ENCODE results near the gene SCUBE3.

SCUBE3 gene

GRCh38 chr6:35259948-35260590, 46.3 kb downstream of the SCUBE3 start:
- H3K27ac Mint-ChIP-seq = peak overlapping the region; percentile 93 to 96
- H3K4me1 Mint-ChIP-seq = peaks cover 54% of the 10 kb centered on the region
- DNase-seq (peak; percentile 68 to 80), ATAC-seq (peak; percentile 73)
- H3K27me3 Mint-ChIP-seq = no peaks in the 10 kb centered on the region
- peak overlapping the region; percentile 90 to 99 for H3K4me3 Mint-ChIP-seq
- H3K9me3 Mint-ChIP-seq = no peaks in the 10 kb centered on the region

- no peaks in the 10 kb centered on the region for H3K9me3 Mint-ChIP-seq
- ATAC-seq = no peak
- H3K4me1 Mint-ChIP-seq = peaks cover 60% of the 10 kb centered on the region
- DNase-seq = no peak
- H3K4me3 Mint-ChIP-seq = peak overlapping the region; percentile 90 to 99
- H3K27me3 Mint-ChIP-seq = no peaks in the 10 kb centered on the region
- peak overlapping the region; percentile 93 to 96 for H3K27ac Mint-ChIP-seq
These were observed 47.1 kb downstream of the SCUBE3 start for GRCh38 chr6:35260591-35261570.

DNA sequence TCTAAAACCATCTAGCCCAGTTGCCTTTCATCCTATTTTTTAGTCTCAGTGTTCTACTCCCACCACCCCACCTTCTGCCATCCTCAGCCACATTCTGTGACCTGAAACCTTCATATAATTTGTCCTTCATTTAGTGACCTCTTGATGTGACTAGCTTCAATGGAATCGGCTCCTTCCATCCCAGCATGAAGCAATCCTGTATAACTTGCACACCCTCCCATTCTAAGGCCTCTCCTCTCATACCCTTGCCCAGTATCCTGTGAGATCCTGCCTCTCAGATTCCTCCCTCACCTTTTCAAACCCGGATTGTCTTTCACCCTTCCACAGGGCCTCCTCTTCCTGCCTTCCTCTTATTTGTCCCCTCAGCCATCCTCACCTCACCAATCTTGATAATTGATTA, 48.8 kb downstream of the SCUBE3 start:
- DNase-seq (no peak), ATAC-seq (no peak)
- H3K27me3 Mint-ChIP-seq = no peaks in the 10 kb centered on the region
- H3K4me3 Mint-ChIP-seq = no peak overlapping the region
- no peaks in the 10 kb centered on the region for H3K9me3 Mint-ChIP-seq
- peaks cover 63% of the 10 kb centered on the region for H3K4me1 Mint-ChIP-seq
- no peak overlapping the region for H3K27ac Mint-ChIP-seq

DNA sequence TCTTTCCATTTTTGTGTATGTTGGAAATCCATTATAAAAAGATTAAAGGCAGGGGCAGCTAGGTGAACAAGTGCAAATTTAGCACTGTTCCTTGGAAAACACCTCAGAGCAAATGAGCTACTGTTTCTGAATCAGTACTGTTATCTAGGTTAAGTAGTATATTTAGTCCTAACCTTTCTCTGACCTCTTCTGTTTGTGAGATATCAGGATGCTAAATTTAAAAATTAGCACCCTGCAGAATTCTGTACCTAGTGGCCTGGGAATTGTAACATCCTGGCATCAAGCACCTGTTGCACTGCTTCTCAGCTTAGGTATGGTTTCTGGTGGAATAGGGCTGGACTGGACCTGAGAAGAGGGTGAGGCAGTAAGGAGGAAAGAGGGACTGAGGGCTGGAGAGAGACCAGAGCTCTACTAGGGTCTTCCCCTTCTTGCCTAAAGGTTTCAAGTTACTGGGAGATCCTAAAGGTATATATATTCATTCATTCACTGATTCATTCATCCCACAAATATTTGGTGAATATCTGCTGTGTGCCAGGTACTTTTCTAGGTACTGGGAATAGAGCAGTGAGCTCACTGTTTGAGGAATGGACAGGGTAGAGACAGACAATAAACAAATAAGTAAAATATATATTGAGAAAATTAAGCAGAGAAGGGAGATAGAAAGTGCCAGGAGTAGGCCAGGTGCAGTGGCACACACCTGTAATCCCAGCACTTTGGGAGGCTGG, 51.0 kb downstream of the SCUBE3 start:
- H3K4me3 Mint-ChIP-seq = no peak overlapping the region
- no peaks in the 10 kb centered on the region for H3K9me3 Mint-ChIP-seq
- H3K27me3 Mint-ChIP-seq = no peaks in the 10 kb centered on the region
- no peak for DNase-seq
- H3K27ac Mint-ChIP-seq = no peak overlapping the region
- no peak for ATAC-seq
- H3K4me1 Mint-ChIP-seq = peaks cover 56% of the 10 kb centered on the region

DNA sequence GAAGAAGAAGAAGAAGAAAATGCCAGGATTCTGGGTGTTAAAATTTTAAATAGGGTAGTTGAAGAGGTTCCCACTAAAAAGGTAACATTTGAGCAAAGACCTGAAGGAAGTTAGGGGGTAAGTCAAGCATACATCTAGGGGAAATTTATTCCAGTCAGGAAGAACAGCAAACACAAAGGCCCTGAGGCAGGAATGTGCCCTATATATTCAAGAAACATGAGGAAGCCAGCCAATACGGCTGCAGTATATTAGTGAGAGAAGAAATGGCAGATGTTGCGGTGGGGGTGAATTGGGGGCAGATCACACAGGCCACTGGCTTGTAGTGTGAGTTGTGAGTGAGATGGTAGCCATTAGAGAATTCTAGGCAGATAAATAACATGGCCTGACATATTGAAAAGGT, 51.8 kb downstream of the SCUBE3 start:
- no peak overlapping the region for H3K27ac Mint-ChIP-seq
- no peaks in the 10 kb centered on the region for H3K9me3 Mint-ChIP-seq
- no peak overlapping the region for H3K4me3 Mint-ChIP-seq
- peaks cover 50% of the 10 kb centered on the region for H3K4me1 Mint-ChIP-seq
- no peaks in the 10 kb centered on the region for H3K27me3 Mint-ChIP-seq
- DNase-seq (no peak), ATAC-seq (no peak)

- peaks cover 31% of the 10 kb centered on the region for H3K4me1 Mint-ChIP-seq
These were observed 53.7 kb downstream of the SCUBE3 start for GRCh38 chr6:35267446-35267845.

GRCh38 chr6:35267897-35268296, 54.1 kb downstream of the SCUBE3 start:
- DNase-seq = no peak
- peaks cover 27% of the 10 kb centered on the region for H3K4me1 Mint-ChIP-seq
- no peak for ATAC-seq
- H3K9me3 Mint-ChIP-seq = no peaks in the 10 kb centered on the region
- no peaks in the 10 kb centered on the region for H3K27me3 Mint-ChIP-seq
- H3K4me3 Mint-ChIP-seq = no peak overlapping the region
- H3K27ac Mint-ChIP-seq = no peak overlapping the region

More at GRCh38 chr6:35267446-35267845, 53.7 kb downstream of the SCUBE3 start:
- ATAC-seq = no peak
- Mint-ChIP-seq H3K4me3 (no peak overlapping the region), H3K27me3 (no peaks in the 10 kb centered on the region), H3K27ac (no peak overlapping the region), H3K9me3 (no peaks in the 10 kb centered on the region)
- no peak for DNase-seq

DNA sequence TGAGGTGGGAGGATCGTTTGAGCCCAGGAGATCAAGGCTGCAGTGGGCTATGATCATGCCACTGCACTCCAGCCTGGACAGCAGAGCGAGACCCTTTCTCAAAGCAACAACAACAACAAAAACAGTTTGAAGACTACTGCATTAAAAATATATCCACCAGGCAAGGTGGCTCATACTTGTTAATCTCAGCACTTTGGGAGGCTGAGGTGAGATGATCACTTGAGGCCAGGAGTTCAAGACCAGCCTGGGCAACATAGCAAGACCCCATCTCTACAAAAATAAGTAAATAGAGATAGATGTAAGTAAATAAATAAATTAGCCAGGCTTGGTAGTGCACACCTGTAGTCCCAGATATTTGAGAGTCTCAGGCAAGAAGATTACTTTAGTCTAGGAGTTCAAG, 58.2 kb downstream of the SCUBE3 start:
- no peak overlapping the region for H3K4me3 Mint-ChIP-seq
- ATAC-seq (no peak), DNase-seq (no peak)
- H3K4me1 Mint-ChIP-seq = peaks cover 16% of the 10 kb centered on the region
- no peaks in the 10 kb centered on the region for H3K9me3 Mint-ChIP-seq
- no peak overlapping the region for H3K27ac Mint-ChIP-seq
- no peaks in the 10 kb centered on the region for H3K27me3 Mint-ChIP-seq

DNA sequence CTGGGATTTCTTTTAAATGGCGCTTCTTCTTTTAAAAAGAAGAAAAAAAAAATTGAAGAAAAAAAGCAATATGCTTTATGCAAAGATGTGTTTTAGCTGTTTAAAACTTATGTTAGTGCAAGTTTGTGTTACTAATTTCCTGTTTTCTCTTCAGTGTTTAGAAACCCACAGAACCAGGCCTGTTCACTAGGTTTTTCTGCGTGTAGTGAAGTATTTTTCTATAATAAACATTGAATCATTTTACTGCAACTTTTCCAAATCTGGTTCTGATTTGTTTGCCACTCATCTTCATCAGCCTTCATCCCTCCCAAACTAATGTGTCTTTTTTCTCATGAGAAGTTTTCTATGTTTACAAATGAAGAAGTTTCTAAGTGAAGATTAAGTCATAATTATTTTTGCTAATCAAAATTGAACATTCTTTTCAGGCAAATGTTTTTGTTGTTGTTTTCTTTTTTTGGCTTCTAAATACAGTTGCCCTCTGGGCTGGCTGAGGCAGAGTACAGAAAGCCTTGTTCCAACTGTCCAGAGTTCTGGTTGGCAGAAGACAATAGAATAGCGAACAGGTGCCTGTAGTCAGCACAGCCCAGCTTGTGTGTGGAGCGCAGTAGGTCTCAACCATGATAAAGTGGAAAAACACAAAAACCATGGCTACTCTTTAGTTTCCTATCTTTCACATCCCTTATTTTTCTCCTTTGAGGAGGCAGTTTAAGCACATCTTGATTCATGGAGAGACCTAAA, 60.2 kb downstream of the SCUBE3 start:
- Mint-ChIP-seq H3K9me3 (no peaks in the 10 kb centered on the region), H3K4me1 (peaks cover 11% of the 10 kb centered on the region), H3K27me3 (no peaks in the 10 kb centered on the region), H3K27ac (no peak overlapping the region), H3K4me3 (no peak overlapping the region)
- ATAC-seq (no peak), DNase-seq (no peak)

- H3K4me1 Mint-ChIP-seq = peaks cover 11% of the 10 kb centered on the region
- H3K27ac Mint-ChIP-seq = no peak overlapping the region
- H3K9me3 Mint-ChIP-seq = no peaks in the 10 kb centered on the region
- no peak for ATAC-seq
- no peak overlapping the region for H3K4me3 Mint-ChIP-seq
- DNase-seq = no peak
- no peaks in the 10 kb centered on the region for H3K27me3 Mint-ChIP-seq
These were observed 62.0 kb downstream of the SCUBE3 start for GRCh38 chr6:35275744-35276260.

- Mint-ChIP-seq H3K27me3 (no peaks in the 10 kb centered on the region), H3K4me3 (no peak overlapping the region), H3K27ac (no peak overlapping the region), H3K4me1 (peaks cover 11% of the 10 kb centered on the region), H3K9me3 (no peaks in the 10 kb centered on the region)
- ATAC-seq (no peak), DNase-seq (no peak)
These were observed 65.0 kb downstream of the SCUBE3 start for GRCh38 chr6:35278708-35279107.

DNA sequence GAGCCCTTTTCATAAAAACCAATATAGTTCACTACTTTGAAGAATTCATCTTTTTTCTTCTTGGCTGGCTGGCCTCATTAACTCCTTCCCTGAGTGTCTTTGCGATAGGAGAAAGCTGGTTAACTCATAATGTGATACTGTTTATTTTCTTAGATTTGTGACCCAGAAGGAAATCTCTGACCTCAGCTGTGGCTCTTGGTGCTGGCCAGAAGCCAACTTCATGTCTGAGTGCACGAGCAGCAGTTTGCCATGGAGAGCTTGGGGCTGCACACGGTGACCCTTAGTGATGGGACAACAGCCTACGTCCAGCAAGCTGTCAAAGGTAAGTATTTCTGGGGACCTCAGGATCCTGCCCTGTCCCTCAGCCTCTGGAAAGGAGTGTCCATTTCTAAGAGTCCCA, 67.1 kb downstream of the SCUBE3 start:
- no peaks in the 10 kb centered on the region for H3K9me3 Mint-ChIP-seq
- H3K4me3 Mint-ChIP-seq = no peak overlapping the region

DNA sequence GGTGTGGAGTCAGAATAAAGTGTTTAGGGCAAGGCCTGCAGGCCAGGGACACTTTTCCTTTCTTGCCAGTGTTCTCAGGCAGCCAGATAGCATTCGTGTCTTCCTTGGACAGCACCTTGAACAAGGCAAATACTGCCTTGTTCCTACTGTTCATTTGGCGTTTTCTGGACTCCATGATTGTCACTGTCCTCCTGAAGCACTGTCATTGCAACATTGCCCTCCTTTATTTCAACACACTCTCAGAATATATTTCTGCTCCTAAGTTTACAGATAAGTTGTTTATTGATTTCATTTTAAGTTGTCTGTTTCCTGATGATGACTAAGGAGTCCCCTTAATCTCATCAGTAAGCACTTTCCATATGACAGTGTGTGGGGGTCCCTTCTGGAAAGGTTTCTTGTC, 68.7 kb downstream of the SCUBE3 start:
- H3K27ac Mint-ChIP-seq = no peak overlapping the region
- H3K27me3 Mint-ChIP-seq = no peaks in the 10 kb centered on the region
- ATAC-seq = no peak
- no peaks in the 10 kb centered on the region for H3K9me3 Mint-ChIP-seq
- no peak overlapping the region for H3K4me3 Mint-ChIP-seq
- DNase-seq = no peak
- no peaks in the 10 kb centered on the region for H3K4me1 Mint-ChIP-seq

More for the DNA sequence above, 67.1 kb downstream of the SCUBE3 start:
- no peak overlapping the region for H3K27ac Mint-ChIP-seq
- no peaks in the 10 kb centered on the region for H3K4me1 Mint-ChIP-seq
- no peak for ATAC-seq
- no peaks in the 10 kb centered on the region for H3K27me3 Mint-ChIP-seq
- DNase-seq = no peak

DNA sequence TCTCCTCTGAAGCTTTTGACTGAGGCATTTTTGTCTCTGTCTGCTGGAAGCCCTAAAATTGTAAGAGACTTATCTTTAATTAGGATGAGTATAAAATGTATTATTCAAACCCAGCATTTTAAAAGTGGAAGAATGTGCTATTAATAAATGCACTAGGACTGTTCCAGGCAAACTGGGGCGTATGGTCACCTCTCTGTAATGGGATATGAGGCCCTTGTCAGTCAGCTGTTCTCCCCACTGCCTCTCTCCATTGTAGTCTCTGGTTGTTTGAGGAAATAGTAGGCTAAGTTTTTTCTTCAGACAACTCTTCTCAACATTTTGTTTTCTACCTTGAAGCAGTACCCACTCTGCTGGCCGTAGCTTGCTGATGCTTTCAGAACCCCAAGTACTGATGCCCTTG, 69.6 kb downstream of the SCUBE3 start:
- Mint-ChIP-seq H3K4me3 (no peak overlapping the region), H3K27me3 (no peaks in the 10 kb centered on the region), H3K9me3 (no peaks in the 10 kb centered on the region), H3K4me1 (no peaks in the 10 kb centered on the region), H3K27ac (peak overlapping the region in 1 of 2 donors; percentile 17)
- DNase-seq (no peak), ATAC-seq (no peak)
